ENCODE measurements around the gene CSN2.
"Not testable (repeated sequence)": the region's sequence is repeated elsewhere in the genome, so short reads cannot be mapped to it uniquely, and the experiment has no call there.

CSN2 gene, protein sequence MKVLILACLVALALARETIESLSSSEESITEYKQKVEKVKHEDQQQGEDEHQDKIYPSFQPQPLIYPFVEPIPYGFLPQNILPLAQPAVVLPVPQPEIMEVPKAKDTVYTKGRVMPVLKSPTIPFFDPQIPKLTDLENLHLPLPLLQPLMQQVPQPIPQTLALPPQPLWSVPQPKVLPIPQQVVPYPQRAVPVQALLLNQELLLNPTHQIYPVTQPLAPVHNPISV

GRCh38 chr4:69965628-69966027 is at the start of gene CSN2:
Gene CSN2, minus strand, starts transcription at chr4:69965728. Its CDS starts 4,733 bp downstream, at chr4:69960995.
- DNase-seq: no peak

- DNase-seq: no peak
Observed at GRCh38 chr4:70008771-70009170, 43.2 kb upstream of the CSN2 start.

DNA sequence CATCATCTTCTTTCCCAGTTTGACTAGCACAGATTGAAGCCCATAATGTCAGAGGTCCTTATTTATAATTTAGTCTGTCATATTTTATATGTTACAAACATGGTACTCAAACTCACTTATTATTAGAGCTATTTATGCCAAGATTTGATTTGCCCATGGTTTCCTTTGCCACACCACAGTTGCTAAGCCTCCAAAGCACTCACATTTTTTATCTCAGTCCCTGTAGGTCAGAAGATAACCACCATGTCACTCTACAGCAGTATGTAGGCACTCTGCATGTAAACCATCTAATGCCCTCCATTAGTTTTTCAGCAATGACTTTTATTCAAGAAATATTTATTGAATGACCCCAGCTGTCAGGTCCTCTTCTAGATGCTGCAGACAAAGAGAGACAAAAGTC is 37.0 kb upstream of the CSN2 start:
- no peak for DNase-seq

GRCh38 chr4:70000711-70001110 is 35.2 kb upstream of the CSN2 start:
- DNase-seq: no peak

- DNase-seq: no peak
Observed at GRCh38 chr4:69999420-69999819, 33.9 kb upstream of the CSN2 start.

DNA sequence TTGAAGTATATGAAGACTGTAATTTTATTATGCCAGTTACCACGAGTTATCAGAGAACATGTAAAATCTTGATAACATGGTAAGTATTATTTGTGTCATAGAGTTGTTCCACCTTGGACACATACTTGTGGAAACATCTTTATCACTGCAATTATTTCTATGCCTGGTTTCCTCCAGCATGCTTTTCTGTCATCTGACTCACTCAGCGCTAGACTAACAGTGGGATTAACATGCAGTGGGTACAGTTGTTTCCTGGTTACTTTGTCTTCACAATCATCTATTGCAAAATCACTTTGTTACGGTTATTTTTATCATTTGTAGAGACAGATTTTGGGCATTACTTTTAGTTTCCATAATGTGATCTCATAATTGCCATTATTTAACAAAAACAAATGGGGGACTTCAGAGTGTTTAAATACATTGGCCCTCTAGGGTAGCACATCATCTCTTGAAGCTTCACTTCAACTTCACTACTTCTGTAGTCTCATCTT is 30.0 kb upstream of the CSN2 start, which contains the start of gene STATH:
STATH (plus strand) TSS at position 441 of the 491 bp plus-strand sequence. CDS start 2,472 bp downstream, outside the sequence.
- no peak for DNase-seq

DNA sequence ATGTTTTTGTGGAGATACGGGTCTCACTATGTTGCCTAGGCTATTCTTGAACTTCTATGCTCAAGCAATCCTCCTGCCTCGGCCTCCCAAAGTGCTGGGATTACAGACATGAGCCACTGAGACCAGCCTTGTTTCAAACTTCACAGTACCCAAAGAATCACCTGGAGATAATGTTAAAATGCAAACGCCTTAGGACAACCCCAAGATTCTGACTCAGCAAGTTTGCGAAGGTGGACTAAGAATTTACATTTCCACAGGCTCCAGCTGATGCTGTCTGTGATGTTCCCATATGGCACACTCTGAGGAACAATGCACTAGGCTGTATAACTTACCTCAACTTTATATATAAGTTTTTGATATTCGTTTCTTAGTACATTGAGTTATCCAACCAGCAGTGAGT is 29.3 kb upstream of the CSN2 start:
- DNase-seq: no peak

DNA sequence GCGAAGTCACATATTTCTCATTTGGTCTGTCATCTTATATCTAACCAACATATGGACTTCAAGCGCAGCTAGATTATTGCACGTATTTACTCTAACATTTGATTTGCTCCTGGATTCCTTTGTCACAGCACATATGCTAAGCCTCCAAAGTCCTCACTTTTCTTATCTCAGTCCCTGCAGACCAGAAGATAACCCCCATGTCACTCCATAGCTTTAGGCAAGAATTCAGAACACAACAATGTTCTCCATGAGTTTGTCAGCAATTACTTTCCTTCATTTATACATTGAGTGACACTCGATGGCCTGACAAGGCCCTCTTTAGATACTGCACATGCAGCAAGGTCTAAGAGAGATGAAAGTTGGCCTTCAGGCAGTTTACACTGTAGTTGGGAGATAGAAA is 25.5 kb upstream of the CSN2 start:
- no peak for DNase-seq

- no peak for DNase-seq
Observed at GRCh38 chr4:69986663-69987062, 21.1 kb upstream of the CSN2 start.

DNA sequence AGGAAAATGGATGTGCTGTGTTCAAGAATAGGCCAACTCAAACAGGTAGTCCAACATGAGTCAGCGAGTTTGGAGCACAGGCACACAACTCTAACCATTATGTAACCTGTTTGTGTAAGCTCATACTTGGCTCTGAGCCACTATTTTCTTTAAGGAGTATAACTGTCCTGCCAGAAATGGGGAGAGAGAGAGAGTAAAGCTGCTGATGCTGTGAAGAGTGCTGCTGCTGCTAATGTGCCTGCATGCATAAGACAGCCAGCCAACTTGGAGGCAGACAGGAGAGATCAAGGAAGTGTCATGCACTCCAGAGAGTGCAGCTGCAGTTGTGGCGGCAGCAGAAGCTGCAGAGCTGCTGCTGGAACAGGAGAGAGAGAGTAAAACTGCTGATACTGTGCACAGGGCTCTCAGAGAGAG is 18.5 kb upstream of the CSN2 start:
- DNase-seq: peak; percentile 68

- no peak for DNase-seq
Observed at GRCh38 chr4:69977582-69977981, 12.1 kb upstream of the CSN2 start.

- no peak for DNase-seq
Observed at GRCh38 chr4:69974631-69975030, 9.1 kb upstream of the CSN2 start.

DNA sequence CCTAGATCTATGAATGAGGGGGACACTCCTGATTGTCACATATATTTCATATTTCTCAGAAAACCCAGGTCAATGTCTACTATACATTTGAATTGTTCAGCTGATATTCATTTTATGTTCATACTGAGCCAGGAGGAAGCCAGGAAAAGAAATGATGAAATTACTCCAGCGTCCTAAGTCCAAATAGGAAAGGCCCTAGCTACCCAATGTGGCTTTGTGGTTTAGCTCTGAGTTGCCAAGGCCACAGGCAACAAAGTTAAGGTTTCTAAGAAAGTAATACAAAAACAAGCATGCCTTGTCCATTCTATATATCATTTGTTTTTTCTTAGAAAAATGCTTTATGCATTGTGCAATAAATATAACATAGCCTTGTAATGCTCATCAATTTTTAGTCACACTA is 4.5 kb upstream of the CSN2 start:
- DNase-seq: no peak

DNA sequence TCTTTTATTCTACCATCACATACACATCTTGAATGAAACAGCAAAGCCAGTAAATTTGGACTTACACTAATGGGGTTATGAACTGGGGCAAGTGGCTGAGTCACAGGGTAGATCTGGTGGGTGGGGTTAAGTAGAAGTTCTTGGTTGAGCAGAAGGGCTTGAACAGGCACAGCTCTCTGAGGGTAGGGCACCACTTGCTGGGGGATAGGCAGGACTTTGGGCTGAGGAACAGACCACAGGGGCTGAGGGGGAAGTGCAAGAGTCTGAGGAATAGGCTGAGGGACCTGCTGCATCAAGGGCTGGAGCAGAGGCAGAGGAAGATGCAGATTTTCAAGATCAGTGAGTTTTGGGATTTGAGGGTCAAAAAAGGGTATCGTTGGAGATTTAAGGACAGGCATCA is 8.3 kb downstream of the CSN2 start:
- no peak for DNase-seq

- DNase-seq: no peak
Observed at GRCh38 chr4:69951602-69952001, 13.9 kb downstream of the CSN2 start.

DNA sequence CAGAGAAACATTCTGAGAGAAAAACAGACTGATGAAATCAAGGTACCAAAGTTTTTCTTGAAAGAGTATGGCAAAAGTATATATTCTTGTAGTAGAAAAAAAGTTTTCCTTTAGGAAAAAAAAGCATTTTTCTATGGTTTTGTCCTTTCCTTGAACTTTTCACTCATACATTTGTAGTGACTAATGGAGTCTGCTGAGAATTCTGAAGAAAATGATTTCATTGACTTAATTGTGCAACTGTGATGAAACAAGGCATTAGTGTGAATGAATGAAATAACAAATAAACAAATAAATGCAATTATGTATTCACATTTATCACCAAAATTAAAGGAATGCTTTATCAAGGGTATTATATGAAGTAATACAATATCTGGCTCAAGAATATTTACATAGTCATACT is 29.0 kb downstream of the CSN2 start:
- no peak for DNase-seq

DNA sequence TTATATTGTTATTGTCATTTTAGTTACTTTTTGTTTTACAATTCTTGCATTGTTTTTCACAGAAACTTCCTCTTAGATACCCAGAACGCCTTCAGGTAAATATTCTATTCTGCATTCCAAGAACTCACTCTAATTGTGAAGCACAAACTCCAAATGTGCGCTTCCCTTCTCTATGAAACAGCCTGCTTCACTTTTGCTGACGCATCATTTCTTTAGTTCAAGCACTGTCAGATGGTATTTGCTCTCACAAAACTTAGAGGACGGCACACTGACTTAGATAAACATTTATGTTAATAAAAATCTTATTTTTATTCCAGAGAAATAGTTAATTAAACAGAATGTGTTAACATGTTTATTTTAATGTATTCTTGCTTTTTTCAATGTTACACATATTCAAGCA is 31.4 kb downstream of the CSN2 start:
- DNase-seq: no peak

DNA sequence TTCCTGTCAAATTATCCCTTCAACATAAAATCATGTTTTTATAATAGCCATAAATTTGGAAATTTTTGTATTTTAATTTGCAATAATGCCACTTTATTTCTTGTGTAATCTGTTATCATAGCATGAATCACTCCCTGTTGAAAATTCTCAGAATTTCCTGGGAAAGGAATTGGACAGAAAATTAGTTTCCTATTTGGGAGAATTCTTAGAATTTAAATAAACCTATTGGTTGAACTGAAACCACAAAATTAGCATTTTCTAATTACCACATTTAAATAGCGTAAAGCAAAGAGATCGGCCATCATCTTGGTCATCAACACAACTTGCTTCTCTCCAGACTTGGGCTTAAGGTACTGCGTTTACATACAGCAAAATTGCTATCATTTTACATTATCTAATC is 34.8 kb downstream of the CSN2 start, which contains the start of gene CSN1S1:
CSN1S1 (plus strand) TSS at position 301 of the 400 bp plus-strand sequence. CDS start 1,488 bp downstream, outside the sequence.
- DNase-seq: no peak

- DNase-seq: not testable (repeated sequence)
Observed at GRCh38 chr4:69923782-69924410, 41.6 kb downstream of the CSN2 start.

DNA sequence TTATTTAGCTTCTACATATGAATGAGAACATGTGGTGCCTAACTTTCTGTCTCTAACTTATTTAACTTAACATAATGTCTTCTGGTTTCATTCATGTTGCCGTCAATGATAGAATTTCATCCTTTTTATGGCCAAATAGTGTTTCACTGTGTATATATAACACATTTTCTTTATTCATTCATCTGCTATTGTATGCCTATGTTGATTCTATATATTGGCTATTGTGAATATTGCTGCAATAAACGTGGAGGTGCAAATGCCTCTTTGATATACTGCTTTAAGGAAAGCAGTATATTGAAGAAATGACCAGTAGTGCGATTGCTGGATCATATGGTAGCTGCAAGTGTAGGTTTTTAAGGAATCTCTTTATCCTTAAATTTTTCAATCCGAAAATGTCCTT is 44.7 kb downstream of the CSN2 start:
- DNase-seq: no peak

GRCh38 chr4:69910016-69910782 is 55.3 kb downstream of the CSN2 start:
- DNase-seq: no peak

DNA sequence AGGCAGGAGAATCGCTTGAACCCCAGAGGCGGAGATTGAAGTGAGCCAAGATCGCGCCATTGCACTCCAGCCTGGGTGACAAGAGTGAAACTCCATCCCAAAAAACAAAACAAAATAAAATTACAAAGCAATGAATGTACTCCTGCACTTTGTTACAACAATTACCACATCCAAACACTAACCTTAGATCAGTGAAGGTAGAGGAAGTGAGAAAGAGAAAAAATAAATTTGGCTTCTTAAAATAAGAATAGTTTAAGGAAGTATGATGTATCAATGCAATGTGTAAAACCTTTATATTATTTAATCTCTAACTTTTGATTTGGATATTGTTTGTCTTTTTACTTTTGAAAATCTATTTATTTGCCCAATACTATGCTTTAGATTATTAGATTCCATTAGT is 56.3 kb downstream of the CSN2 start:
- DNase-seq: no peak

DNA sequence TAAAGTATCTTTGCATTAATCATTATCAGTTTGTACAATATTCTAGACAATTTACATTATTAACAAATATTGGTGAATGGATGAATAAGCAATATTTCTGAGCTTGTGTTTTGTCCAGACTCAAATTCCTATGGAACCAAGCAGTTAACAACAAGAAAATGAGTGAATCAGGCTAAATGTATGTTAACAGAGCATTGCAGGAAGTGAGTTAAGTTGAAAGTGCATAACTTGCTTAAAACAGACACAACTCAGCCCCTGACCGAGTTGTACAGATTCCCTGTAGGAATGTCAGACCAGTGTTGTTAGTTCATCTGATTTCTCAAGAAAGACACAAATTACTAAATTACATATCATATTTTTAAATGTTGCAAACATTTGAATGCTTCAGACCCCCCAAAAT is 58.4 kb downstream of the CSN2 start:
- no peak for DNase-seq
